ENCODE measurements around the gene PCDHGA1. TPM values are rescaled to one million over a fixed set of nuclear protein-coding genes. Genes with fewer than 3 reads are reported as not detected.
"Not testable (repeated sequence)": the region's sequence is repeated elsewhere in the genome, so short reads cannot be mapped to it uniquely, and the experiment has no call there.

The PCDHGA1 gene
- polyA plus RNA-seq, 1 experiment: 1.8 TPM

DNA sequence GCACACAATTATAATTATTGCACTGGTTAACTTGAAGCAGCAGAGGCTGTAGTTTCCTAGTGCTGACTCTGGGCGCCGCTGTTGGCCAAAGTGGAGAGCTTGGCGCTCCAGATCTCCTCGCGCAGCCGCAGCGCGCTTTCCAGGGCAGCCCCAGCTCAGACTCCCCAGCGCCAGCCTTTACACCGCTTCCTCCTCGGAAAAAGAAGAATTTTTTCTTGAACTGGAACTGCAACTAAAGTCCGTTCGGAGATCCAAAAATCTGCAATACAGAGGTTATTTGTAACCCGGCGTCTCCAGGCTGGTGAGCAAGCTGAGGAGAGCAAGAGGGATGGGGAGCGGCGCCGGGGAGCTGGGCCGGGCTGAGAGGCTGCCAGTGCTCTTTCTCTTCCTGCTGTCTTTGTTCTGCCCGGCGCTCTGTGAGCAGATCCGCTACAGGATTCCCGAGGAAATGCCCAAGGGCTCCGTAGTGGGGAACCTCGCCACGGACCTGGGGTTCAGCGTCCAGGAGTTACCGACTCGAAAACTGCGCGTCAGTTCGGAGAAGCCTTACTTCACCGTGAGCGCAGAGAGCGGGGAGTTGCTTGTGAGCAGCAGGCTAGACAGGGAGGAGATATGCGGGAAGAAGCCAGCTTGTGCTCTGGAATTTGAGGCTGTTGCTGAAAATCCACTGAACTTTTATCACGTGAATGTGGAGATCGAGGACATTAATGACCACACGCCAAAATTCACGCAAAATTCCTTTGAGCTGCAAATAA lies 57.4 kb downstream of the PCDHGA1 start, which contains the start of gene PCDHGB4:
Gene PCDHGB4, plus strand, starts transcription at position 142 of the 755 bp plus-strand sequence. Its CDS starts 187 bp downstream, at position 329.
- H3K27me3 ChIP-seq (ENCODE audit: control insufficient read depth, insufficient read depth, low read length); POLR2A ChIA-PET; DNase-seq (ENCODE audit: low read depth); H3K36me3 ChIP-seq (ENCODE audit: control insufficient read depth, insufficient read depth, low read length): not testable (repeated sequence)
- CTCF ChIA-PET: interaction anchor here (0.8 to 4.1 kb wide), 7 partner anchors 14 to 176 kb away, joined by 3 to 16 read pairs (median 4); partner anchors contain the start of genes PCDHGA11, PCDHGA2 and PCDHGB3
- H3K4me3 ChIP-seq (ENCODE audit: low read depth, low read length): peak within 1 kb of the TSS; percentile 22; the same call in 1 of the 2 replicates
- TF ChIP-seq, protein P1, sequence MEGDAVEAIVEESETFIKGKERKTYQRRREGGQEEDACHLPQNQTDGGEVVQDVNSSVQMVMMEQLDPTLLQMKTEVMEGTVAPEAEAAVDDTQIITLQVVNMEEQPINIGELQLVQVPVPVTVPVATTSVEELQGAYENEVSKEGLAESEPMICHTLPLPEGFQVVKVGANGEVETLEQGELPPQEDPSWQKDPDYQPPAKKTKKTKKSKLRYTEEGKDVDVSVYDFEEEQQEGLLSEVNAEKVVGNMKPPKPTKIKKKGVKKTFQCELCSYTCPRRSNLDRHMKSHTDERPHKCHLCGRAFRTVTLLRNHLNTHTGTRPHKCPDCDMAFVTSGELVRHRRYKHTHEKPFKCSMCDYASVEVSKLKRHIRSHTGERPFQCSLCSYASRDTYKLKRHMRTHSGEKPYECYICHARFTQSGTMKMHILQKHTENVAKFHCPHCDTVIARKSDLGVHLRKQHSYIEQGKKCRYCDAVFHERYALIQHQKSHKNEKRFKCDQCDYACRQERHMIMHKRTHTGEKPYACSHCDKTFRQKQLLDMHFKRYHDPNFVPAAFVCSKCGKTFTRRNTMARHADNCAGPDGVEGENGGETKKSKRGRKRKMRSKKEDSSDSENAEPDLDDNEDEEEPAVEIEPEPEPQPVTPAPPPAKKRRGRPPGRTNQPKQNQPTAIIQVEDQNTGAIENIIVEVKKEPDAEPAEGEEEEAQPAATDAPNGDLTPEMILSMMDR (IDR thresholded peaks at IDR 0.05; ENCODE audit: insufficient read depth, low read depth, low read length): peak; percentile 60

DNA sequence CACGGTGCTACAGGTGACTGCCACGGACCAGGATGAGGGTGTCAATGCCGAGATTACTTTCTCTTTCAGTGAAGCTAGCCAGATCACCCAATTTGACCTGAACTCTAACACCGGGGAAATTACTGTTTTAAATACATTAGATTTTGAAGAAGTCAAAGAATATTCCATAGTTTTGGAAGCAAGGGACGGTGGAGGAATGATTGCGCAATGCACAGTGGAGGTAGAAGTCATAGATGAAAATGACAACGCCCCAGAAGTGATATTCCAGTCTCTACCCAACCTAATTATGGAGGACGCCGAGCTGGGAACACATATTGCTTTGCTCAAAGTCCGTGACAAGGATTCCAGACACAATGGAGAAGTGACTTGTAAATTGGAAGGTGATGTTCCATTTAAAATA lies 58.3 kb downstream of the PCDHGA1 start:
- TF ChIP-seq, protein P1 (IDR thresholded peaks at IDR 0.05; ENCODE audit: insufficient read depth, low read depth, low read length): no peak
- Histone ChIP-seq H3K36me3 (ENCODE audit: control insufficient read depth, insufficient read depth, low read length) (peaks cover 2% of the 10 kb centered on the region; the same call in 1 of the 2 replicates), H3K4me3 (ENCODE audit: low read depth, low read length) (no peak overlapping the region), H3K27me3 (ENCODE audit: control insufficient read depth, insufficient read depth, low read length) (no peaks in the 10 kb centered on the region)
- CTCF ChIA-PET: interaction anchor here (1.0 to 4.1 kb wide), 5 partner anchors 11 to 175 kb away, joined by 3 to 16 read pairs (median 4); partner anchors contain the start of genes PCDHGA10, PCDHGA11 and PCDHGB3
- POLR2A ChIA-PET: no interaction called here
- no peak for DNase-seq (ENCODE audit: low read depth)

DNA sequence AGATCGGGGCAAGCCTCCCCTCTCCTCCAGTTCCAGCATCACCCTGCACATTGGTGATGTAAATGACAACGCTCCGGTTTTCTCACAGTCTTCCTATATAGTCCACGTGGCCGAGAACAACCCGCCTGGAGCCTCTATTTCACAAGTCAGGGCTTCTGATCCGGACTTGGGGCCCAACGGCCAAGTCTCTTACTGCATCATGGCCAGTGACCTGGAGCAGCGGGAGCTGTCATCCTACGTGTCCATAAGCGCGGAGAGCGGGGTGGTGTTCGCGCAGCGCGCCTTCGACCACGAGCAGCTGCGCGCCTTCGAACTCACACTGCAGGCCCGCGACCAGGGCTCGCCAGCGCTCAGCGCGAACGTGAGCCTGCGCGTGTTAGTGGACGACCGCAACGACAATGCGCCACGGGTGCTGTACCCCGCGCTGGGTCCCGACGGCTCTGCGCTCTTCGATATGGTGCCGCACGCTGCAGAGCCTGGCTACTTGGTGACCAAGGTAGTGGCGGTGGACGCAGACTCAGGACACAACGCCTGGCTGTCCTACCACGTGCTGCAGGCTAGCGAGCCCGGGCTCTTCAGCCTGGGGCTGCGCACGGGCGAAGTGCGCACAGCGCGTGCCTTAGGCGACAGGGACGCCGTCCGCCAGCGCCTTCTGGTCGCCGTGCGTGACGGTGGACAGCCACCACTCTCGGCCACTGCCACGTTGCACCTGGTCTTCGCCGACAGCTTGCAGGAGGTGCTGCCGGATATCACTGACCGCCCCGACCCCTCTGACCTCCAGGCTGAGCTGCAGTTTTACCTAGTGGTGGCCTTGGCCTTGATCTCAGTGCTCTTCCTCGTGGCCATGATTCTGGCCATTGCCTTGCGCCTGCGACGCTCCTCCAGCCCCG lies 59.1 kb downstream of the PCDHGA1 start:
- DNase-seq (ENCODE audit: low read depth): no peak
- ChIA-PET POLR2A (no interaction called here), CTCF (interaction anchor here (1.0 to 4.7 kb wide), 9 partner anchors 12 to 175 kb away, joined by 3 to 19 read pairs (median 6); partner anchors contain the start of genes PCDHGA10, PCDHGA12, PCDHGA6 and PCDHGB3)
- Histone ChIP-seq H3K27me3 (ENCODE audit: control insufficient read depth, insufficient read depth, low read length) (no peaks in the 10 kb centered on the region), H3K4me3 (ENCODE audit: low read depth, low read length) (no peak overlapping the region), H3K36me3 (ENCODE audit: control insufficient read depth, insufficient read depth, low read length) (peaks cover 2% of the 10 kb centered on the region; the same call in 1 of the 2 replicates)
- TF ChIP-seq, protein P1 (IDR thresholded peaks at IDR 0.05; ENCODE audit: insufficient read depth, low read depth, low read length): no peak

DNA sequence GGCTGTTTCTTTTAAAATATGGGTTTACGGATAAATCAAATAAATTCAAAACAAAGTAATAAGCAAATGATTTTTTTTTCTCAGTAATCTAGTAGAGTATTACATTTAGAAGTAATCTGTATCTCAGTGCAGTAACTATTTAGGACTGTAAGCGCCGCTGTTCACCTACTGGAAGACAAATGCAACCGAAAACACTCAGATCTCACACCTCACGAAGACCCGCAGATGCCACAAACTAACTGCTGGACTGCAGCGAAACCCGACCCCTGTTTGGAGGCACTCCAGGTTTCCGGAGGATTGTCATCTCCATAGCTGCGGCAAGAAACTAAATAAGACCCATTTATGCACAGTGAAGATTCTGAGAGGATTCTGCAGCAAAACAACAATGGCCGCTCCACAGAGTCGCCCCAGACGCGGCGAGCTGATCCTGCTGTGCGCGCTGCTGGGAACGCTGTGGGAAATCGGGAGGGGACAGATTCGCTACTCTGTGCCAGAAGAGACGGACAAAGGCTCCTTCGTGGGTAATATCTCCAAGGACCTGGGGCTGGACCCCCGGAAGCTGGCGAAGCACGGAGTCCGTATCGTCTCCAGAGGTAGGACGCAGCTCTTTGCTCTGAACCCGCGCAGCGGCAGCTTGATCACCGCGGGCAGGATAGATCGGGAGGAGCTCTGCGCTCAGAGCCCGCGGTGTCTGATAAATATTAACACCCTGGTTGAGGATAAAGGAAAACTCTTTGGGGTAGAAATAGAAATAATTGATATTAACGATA lies 62.3 kb downstream of the PCDHGA1 start, which contains the start of gene PCDHGA8:
Gene PCDHGA8, plus strand, starts transcription at position 205 of the 770 bp plus-strand sequence. Its CDS starts 181 bp downstream, at position 386.
- ChIA-PET POLR2A (interaction anchor here (0.9 kb wide), 1 partner anchor 168 kb away, joined by 3 read pairs; no protein-coding TSS in a partner anchor), CTCF (interaction anchor here (0.6 to 4.7 kb wide), 10 partner anchors 20 to 171 kb away, joined by 3 to 19 read pairs (median 4); partner anchors contain the start of genes PCDHGA1, PCDHGA10, PCDHGA11 and PCDHGA4)
- H3K27me3 ChIP-seq (ENCODE audit: control insufficient read depth, insufficient read depth, low read length): no peaks in the 10 kb centered on the region
- TF ChIP-seq, protein P1 (IDR thresholded peaks at IDR 0.05; ENCODE audit: insufficient read depth, low read depth, low read length): 0 out of 2 replicates have a peak, but pooled peaks have one; percentile 18
- H3K4me3 ChIP-seq (ENCODE audit: low read depth, low read length): peak within 1 kb of the TSS; percentile 14; the same call in 1 of the 2 replicates
- H3K36me3 ChIP-seq (ENCODE audit: control insufficient read depth, insufficient read depth, low read length): 0 out of 2 replicates have a peak, but pooled peaks cover 2% of the 10 kb centered on the region
- no peak for DNase-seq (ENCODE audit: low read depth)
